ENCODE data around the gene ACTR3C. TPM values are rescaled to one million over a fixed set of nuclear protein-coding genes. Genes with fewer than 3 reads are reported as not detected.

ACTR3C gene
- total RNA-seq, 2 donors from 2014 or later = 3.7 to 4.9 TPM

DNA sequence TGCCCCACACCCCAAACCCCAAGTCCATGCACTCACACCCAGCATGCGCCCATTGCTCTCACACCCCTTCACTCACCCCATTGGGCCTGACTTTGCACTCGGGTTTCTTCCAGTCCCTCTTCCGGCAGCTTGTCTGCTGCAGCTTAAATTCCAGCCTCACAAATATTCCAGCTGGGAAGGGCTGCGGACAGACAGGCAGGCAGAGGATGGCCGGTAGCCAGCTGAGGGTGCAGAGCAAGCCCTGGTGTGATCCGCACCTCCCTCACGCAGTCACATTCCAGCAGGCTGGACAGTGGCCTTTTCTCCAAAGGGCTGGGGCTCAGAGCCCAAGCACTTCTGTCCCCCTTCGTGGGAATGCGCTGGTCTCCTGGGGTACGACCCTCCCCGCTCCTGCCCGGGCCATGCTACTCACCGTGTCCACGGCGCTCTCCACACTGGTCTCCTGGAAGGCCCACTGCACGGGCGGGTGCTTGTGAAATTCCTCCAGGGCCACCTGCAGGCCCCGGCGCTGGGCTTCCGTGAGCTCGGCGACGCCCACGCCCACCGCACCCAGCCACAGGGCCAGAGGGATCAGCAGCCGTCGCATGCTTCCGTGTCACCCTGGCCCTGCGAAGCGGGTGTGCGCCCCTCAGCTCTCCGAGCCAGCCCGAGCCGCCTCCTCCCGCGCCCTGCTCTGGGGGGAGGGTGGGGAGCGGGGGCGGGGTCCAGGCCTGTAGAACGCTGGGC, 16.8 kb upstream of the ACTR3C start:
- ATAC-seq (peak; percentile 56 to 67), DNase-seq (peak; percentile 53)
- intact Hi-C loops (cut with DNase I) = no loop called here

DNA sequence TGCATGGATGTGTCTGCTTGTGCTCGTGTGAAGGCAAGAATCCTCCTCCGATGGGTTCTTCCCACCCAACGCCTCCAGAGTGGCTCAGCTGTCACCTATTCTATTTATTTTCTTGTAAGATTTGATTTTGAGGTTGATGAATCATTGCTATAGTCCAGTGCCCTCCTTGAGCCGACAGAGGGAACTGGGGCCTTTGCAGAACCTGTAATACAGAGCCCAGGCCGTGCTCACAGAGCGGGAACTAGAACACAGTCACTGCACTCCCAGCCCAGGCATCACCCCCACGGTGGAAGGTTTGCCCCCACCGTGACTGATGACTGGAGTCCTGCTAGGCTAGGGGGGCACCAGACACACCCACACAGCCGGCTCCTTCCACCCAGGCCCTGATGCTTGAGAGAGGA, 16.1 kb upstream of the ACTR3C start:
- ATAC-seq (no peak), DNase-seq (no peak)
- intact Hi-C loops (cut with DNase I) = no loop called here

DNA sequence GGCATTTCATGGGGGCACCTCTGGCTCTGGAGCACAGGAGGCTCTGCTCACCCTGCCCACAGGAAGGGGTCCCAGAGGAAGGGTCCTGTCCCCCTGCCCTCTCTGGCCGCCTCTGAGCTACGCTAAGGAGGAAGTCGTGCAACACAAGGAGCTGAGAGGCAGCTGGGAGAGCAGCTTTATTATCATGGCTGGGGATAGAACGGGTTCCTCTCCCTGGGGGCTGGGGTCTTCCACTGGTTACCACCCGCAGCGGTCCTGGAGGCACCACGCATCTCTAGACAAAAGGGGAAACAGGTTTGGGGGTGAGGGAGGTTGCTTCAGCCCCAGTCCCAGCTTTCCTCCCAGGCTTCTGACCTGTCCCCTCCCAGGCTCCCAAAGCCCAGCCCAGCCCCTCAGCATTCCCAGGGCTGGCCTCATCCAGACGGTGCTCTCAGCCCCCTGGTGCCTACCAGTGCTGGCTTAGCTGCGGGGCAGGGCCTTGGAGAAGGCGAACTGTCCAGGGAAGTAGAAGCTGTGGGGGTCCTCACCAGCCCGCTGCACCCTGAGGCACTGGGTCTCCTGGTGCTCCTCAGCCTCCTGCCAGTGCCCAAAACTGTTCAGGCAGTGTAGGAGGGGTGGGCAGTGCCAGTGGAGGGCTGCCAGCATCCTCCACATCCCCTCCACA, 15.0 kb upstream of the ACTR3C start:
- DNase-seq (no peak), ATAC-seq (no peak)
- intact Hi-C loops (cut with DNase I) = no loop called here

DNA sequence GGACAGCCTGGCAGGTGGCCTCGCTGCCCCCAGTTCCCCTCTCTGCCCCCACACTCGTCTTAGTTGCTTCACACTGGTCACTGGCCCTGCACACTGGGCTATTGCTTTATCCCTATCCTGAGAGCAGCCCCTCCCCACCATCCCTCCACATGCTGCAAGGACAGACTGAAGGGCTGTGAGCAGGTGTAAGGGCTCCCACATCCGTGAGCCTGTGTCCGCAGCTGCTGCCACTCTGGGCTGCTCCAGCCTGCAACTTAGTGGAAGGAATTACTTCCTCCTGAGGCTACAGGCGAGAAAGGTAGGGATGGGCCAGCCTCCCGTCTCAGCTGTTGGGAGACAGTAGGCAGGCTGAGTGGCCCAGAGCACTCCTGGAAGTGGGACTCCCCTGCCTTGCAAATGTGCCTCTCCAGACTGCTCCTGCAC, 14.3 kb upstream of the ACTR3C start:
- DNase-seq (no peak), ATAC-seq (no peak)
- intact Hi-C loops (cut with DNase I) = no loop called here

DNA sequence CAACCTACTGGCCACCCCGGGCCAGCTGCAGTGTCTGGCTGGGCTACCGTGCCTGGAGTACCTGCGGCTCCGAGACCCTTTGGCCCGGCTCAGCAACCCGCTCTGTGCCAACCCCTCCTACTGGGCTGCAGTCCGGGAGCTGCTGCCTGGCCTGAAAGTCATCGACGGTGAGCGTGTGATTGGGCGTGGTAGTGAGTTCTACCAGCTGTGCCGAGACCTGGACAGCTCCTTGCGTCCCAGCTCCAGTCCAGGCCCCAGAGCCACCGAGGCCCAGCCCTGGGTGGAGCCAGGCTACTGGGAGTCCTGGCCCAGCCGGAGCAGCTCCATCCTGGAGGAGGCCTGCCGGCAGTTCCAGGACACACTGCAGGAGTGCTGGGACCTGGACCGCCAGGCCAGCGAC, 13.8 kb upstream of the ACTR3C start:
- intact Hi-C loops (cut with DNase I) = no loop called here
- ATAC-seq (no peak), DNase-seq (no peak)

DNA sequence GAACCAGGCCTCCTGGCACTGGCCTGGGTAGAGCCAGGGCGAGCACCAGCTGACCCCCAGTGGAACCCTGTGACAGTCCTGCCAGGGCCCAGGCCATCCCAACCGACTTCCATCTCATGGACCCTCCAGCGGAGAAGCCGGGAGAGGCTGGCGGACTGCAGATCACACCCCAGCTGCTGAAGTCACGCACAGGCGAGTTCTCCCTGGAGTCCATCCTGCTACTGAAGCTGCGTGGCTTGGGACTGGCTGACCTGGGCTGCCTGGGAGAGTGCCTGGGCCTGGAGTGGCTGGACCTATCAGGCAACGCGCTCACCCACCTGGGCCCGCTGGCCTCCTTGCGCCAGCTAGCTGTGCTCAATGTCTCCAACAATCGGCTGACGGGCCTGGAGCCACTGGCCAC, 13.4 kb upstream of the ACTR3C start:
- intact Hi-C loops (cut with DNase I) = no loop called here
- ATAC-seq (no peak), DNase-seq (no peak)

DNA sequence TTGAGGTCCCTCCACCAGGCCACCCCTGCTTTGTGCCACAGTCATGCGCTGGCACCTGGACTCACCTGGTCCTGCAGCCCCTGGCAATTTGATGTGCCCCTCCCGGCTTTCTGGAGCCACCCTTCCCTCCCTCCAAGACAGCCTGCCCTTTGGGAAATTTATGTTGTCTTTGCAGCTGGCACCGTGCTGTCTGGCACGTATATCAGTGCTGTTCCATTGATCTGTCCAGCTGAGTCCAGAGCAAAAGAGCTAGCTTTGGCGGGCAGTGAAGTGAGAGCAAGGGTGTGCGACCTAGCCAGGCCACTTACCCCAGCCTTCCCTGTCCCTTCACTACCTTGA, 12.4 kb upstream of the ACTR3C start:
- no peak for DNase-seq
- no peak for ATAC-seq
- intact Hi-C loops (cut with DNase I) = no loop called here

DNA sequence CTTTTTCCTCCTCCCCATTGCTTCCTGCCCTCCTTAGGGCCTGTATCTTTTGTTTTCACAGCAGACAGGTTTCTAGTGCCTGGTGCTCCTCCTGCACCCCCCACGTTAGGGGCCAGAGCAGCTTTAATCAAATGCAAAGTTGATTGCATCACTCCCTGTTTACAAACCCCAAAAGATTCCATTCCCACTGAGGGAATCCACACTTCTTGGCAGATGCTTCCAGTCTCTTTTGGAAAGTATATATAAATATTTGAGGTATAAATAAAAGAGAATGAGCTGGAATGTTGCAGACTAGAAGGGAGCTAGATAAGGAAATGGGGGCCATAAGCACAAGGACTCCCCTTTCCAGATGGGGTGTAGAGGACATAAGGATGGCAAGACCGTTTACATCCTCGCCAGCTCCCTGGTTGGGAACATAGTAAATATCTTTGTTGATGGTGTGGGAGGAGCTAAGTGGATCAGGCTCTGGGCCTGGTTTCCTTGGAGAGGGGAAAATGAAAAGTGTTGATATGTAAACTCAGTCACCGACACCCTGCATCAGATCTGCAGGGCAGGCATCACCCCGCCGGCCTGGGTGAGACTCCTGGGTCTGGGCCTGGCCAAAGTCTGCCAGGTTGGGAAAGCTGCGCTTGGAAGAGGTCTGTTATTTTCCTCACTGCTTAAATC, 11.9 kb upstream of the ACTR3C start:
- ATAC-seq = peak; percentile 4 to 38
- intact Hi-C loops (cut with DNase I) = no loop called here
- DNase-seq = no peak

DNA sequence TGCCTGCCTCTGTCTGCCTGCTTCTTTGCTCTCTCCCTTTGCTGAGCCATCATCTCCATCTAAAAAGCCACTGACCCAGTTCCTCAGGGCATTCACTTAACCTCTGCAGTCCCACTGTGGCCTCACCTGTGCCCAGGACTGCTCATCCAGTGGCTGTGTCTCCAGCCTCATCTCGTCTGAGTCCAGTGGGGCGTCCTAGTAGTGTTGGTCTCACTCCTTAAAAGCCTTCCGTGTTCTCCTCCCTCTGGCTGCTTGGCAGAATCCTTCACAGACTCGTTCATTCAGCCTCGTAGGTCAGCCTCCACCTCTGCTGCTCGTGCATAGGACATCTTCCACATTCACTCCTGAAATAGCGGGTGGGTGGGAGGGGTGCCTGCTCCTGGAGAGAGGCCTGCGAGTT, 10.8 kb upstream of the ACTR3C start:
- DNase-seq (no peak), ATAC-seq (no peak)
- intact Hi-C loops (cut with DNase I) = no loop called here

DNA sequence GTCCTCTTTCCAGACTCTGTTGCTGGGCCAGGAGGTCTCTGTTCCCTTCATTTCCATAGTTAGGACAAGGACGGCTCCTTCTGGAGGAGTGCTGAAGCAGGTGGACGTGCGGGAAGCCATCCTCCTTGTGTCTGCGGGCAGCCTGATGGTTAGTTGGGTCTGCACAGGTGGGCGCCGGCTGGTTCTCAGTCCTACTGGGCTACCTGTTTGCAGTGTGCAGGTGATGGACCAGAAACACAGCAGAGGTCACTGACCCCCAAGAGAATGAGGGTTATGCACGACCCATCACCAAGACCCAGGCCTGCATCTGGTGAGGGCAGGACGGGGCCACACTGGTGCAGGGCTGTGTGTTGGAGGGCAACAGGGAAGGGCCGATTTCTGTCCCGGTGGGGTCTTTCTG, 10.3 kb upstream of the ACTR3C start:
- intact Hi-C loops (cut with DNase I) = no loop called here
- no peak for ATAC-seq
- no peak for DNase-seq

DNA sequence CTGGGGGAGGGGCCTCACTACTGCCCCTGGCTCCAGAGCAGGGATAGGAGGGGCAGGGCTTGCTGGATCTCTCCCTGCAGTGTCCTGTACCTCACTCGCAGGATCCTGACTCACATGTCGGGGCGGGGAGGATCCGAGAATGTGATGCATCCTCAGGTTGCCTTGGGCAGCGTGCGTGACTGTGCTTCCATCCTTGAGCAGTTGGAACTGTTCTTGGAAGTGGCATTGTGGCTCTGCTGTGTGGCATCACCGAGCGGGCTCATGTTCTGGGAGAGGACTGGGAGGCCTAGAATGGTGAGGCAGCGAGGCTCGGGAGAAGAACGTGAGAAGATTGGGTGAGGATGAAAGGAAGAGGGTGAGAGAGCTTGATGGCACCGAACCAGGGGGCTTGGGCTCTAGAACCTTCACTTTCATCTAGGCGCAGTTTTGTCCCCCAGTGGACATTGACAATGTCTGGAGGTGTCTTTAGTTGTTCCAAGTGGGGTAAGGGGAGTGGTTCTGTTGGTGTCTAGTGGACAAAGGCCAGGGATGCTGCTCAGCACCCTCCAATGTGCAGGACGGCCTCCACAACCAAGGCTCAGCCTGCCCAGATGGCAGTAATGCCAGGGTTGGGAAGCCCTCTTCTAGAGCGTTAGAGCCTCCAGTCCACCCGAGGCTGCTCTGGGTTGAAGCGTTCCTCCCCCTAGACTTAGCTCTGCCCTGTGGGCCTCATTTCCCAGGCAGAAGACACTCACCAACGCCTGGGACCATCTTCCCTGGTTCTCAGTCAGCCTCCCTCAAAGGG, 9.7 kb upstream of the ACTR3C start:
- ATAC-seq (no peak), DNase-seq (no peak)
- intact Hi-C loops (cut with DNase I) = no loop called here

DNA sequence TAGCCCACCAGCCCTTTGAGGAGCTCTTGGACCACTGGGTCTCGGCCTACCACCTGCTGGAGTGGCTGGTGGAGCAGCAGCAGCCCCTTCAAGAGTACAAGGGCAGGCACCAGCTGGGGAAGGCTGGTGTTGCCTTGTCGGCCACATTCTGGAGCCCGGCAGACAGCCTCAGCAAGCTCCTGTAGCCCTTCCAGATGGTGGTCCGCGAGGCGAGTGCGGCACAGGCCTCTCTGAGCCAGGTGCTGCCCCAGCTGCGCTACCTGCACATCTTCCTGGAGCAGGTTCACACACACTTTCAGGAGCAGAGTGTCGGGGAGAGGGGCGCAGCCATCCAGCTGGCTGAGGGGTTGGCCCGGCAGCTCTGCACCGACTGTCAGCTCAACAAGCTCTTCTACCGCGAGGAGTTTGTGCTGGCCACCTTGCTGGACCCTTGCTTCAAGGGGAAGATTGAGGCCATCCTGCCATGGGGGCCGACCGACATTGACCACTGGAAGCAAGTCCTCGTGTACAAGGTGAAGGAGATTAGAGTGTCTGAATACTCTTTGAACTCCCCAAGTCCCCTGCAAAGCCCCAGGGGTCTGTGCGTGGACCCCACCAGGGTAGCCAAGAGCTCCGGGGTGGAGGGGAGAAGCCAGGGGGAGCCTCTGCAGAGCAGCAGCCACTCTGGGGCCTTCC, 7.0 kb upstream of the ACTR3C start:
- ATAC-seq (no peak), DNase-seq (no peak)
- intact Hi-C loops (cut with DNase I) = no loop called here

DNA sequence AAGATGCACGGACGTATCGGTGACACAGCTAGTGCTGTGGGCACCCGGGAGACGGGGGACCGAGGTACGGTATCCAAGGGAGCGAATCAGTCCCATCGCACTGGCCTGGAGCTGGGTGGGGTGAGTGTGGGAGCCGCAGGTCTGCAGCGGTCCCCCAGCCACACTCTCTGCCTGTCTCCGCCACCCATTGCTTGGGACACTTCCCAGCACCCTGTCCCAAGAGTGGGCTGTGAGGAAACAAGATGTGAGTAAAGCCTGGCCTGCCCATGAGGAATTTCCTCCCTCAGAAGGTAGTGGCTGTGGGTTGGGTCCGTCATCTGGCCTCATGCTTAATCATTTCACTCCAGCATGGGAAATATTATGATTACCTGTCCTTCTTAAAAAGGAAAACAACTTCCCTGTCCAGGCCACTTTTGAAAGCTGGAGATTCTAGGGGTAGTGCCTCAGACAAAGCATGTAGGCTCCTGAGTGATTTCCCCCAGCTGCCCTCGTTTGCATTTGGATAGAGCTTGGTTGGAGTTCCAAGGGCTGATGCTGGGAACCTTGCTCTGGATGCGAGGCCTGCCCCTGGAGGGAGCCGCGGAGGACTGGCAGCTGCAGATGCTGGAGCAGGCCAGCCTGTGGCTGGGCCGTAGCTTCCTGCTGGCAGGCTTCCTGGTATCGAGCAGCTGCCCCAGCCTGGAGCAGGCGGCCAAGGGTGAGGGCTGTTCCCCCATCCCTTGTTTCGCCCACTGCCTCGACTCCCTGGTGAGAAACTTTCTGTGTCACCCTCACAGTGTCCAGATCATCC, 6.2 kb upstream of the ACTR3C start:
- DNase-seq (no peak), ATAC-seq (peak in 1 of 2 donors; percentile 48)
- intact Hi-C loops (cut with DNase I) = no loop called here

DNA sequence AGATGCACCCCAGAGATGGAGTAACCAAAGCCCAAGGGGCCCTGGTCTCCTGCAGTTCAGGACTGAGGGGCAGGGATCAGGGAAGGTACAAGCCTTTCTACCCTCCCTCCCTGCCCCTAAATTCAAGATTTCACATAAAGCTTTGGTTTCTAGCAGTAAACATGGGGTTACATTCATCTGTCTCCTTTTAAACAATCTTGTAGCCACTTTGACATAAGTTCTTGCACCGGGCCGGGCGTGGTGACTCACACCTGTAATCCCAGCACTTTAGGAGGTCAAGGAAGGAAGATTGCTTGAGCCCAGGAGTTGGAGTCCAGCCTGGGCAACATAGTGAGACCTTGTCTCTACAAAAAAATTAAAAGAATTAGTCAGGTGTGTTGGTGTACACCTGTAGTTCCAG, 4.0 kb upstream of the ACTR3C start:
- no peak for DNase-seq
- intact Hi-C loops (cut with DNase I) = no loop called here
- no peak for ATAC-seq

DNA sequence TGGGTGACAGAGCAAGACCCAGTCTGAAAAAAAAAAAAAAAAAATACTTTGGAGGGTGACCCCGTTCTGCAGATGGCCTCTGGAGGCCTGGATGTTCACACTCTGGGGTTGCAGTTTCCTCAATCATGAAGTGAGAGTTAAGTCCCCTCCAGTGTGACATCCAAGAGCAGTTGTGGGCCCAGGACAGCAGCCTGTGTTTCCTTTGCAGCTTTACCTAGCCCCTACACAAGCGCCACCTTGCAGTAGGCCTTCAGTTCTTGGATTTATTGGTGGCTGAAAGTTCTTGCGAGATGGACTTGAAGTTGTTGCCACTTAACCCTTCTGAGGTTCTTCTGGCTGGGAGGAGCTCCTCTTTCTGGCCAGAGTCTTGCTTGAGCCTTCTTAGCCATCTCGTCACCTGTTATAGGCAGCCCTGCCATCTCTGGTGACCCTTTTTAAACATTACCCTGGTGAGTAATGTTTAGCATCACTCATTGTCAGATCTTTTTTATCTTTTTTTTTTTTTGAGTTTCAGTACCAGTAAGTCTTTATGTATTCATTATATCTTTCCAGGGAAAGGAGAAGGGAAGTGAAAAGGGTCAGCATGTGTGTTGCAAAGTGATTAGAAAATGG, 3.4 kb upstream of the ACTR3C start:
- ATAC-seq (no peak), DNase-seq (no peak)
- intact Hi-C loops (cut with DNase I) = no loop called here

DNA sequence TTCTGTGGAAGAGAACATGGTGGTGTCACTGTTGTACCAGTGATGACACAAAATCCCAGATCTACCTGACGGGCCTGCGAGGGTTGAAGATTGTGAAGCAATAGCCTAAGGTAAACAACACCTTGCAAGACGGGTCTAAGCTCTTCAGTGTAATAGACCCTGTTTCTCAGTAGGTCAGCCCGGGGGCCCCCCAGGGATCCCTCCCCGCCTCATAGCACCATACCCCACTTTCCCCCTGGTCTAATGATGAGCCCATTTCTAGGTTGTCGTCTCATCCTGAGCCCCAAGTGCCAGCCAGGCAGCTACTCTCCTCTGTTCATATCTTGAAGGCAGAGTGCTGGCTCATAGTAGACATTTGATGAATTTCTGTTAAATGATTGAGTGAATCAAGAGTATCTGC, 2.6 kb upstream of the ACTR3C start:
- DNase-seq = no peak
- ATAC-seq = no peak
- intact Hi-C loops (cut with DNase I) = no loop called here

DNA sequence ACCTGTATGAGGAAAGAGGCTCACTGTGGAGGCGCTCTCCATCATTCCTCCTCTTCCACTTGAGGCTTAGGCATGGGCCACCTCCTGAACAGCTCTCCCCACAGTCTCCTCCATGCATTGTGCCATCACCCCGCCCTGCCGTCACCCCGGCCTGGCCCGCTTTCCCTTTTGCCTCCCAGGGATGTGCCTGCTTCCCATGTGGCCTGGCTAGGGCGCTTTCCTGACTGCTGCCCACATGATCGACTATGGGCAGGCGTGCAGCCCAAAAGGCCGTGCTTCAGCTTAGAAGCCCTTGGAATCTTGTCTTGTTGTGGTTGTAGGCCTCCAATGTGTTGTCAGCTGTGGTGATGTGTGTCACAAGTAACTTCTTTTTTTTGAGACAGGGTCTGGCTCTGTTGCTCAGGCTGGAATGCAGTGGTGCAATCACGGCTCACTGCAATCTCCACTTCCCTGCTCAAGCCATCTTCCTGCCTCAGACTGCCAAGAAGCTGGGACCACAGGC, 1.8 kb upstream of the ACTR3C start:
- ATAC-seq (peak in 1 of 2 donors; percentile 53), DNase-seq (peak; percentile 33)
- intact Hi-C loops (cut with DNase I) = no loop called here

DNA sequence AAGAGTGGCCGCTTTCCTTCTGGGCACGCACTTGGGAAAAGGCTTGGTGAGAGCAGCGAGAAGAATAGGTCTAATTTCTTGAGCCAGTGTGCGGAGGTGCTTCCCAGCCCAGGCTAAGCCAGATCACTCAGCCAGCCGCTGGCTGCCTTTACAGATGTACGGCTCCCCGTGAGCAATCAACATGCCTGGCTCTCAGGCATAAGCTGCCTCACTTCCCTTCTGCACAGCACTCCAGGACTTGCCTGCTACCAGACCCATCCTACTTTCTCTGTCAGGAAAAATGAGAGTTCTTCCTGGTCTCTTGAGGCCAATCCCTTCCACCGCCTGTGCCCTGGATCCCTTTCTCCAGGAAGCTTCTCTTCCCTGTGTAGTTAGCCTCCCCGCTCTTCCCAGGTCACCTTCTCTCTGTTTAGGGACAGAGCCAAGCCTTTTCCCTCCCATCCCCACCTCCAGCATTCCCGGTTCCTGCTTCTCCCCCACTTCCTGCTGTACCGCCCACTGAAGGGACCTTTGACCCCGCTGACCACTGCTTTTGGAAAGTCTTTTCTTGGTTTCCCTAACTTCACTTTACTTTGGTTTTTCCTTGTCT, 1.1 kb upstream of the ACTR3C start:
- ATAC-seq (peak in 1 of 2 donors; percentile 35), DNase-seq (no peak)
- intact Hi-C loops (cut with DNase I) = no loop called here

Measured in left cardiac atrium (tissue), 4 donors.